Activated naive CD4-positive, alpha-beta T cell treated with anti-CD3 and anti-CD28 coated beads, Interleukin-2, amount 50 U/mL, for 24 hours (primary cell): Measurements from ENCODE around the gene CYP24A1.

Source experiments
- H3K27ac Mint-ChIP-seq: one replicate; pipeline ENCODE4 v1.8.0; 2021; ENCODE audit warnings: mild to moderate bottlenecking, mixed read lengths
- H3K27me3 Mint-ChIP-seq: one replicate; pipeline ENCODE4 v1.8.0; 2021; ENCODE audit warnings: mixed read lengths
- H3K36me3 Mint-ChIP-seq: one replicate; pipeline ENCODE4 v1.8.0; 2021; ENCODE audit warnings: mixed read lengths
- H3K4me1 Mint-ChIP-seq: one replicate; pipeline ENCODE4 v1.8.0; 2021; ENCODE audit warnings: mixed read lengths
- H3K4me3 Mint-ChIP-seq: one replicate; pipeline ENCODE4 v1.8.0; 2021; ENCODE audit warnings: mild to moderate bottlenecking, mixed read lengths
- H3K9me3 Mint-ChIP-seq: one replicate; pipeline ENCODE4 v1.8.0; 2021; ENCODE audit warnings: mixed read lengths

Gene CYP24A1

GRCh38 chr20:54156981-54157835 is 16.6 kb downstream of the CYP24A1 start:
- Mint-ChIP-seq H3K9me3 (no peaks in the 10 kb centered on the region), H3K27me3 (peaks cover 9% of the 10 kb centered on the region), H3K4me3 (no peak overlapping the region), H3K27ac (no peak overlapping the region), H3K4me1 (no peaks in the 10 kb centered on the region), H3K36me3 (no peaks in the 10 kb centered on the region)

- Mint-ChIP-seq H3K4me3 (no peak overlapping the region), H3K36me3 (no peaks in the 10 kb centered on the region), H3K27ac (peak overlapping the region; percentile 14), H3K4me1 (no peaks in the 10 kb centered on the region), H3K27me3 (peaks cover 9% of the 10 kb centered on the region), H3K9me3 (no peaks in the 10 kb centered on the region)
Measured at GRCh38 chr20:54156522-54156921, 17.3 kb downstream of the CYP24A1 start.

- no peak overlapping the region for H3K4me3 Mint-ChIP-seq
- H3K4me1 Mint-ChIP-seq: no peaks in the 10 kb centered on the region
- no peaks in the 10 kb centered on the region for H3K36me3 Mint-ChIP-seq
- no peaks in the 10 kb centered on the region for H3K9me3 Mint-ChIP-seq
- peaks cover 4% of the 10 kb centered on the region for H3K27me3 Mint-ChIP-seq
- no peak overlapping the region for H3K27ac Mint-ChIP-seq
Measured at GRCh38 chr20:54155736-54156317, 18.0 kb downstream of the CYP24A1 start.

GRCh38 chr20:54154439-54154838 is 19.3 kb downstream of the CYP24A1 start:
- Mint-ChIP-seq H3K27ac (no peak overlapping the region), H3K9me3 (no peaks in the 10 kb centered on the region), H3K4me1 (no peaks in the 10 kb centered on the region), H3K4me3 (no peak overlapping the region), H3K27me3 (no peaks in the 10 kb centered on the region), H3K36me3 (no peaks in the 10 kb centered on the region)

- no peaks in the 10 kb centered on the region for H3K4me1 Mint-ChIP-seq
Measured at GRCh38 chr20:54153847-54154246, 19.9 kb downstream of the CYP24A1 start.

GRCh38 chr20:54153041-54153327 is 20.8 kb downstream of the CYP24A1 start:
- Mint-ChIP-seq H3K36me3 (no peaks in the 10 kb centered on the region), H3K27ac (no peak overlapping the region), H3K9me3 (no peaks in the 10 kb centered on the region), H3K27me3 (peaks cover 8% of the 10 kb centered on the region), H3K4me3 (no peak overlapping the region), H3K4me1 (no peaks in the 10 kb centered on the region)

More at GRCh38 chr20:54153847-54154246, 19.9 kb downstream of the CYP24A1 start:
- Mint-ChIP-seq H3K4me3 (no peak overlapping the region), H3K9me3 (no peaks in the 10 kb centered on the region), H3K27ac (no peak overlapping the region), H3K36me3 (no peaks in the 10 kb centered on the region), H3K27me3 (peaks cover 6% of the 10 kb centered on the region)

- Mint-ChIP-seq H3K27me3 (peaks cover 8% of the 10 kb centered on the region), H3K4me1 (no peaks in the 10 kb centered on the region), H3K27ac (no peak overlapping the region), H3K9me3 (no peaks in the 10 kb centered on the region), H3K36me3 (no peaks in the 10 kb centered on the region), H3K4me3 (no peak overlapping the region)
Measured at GRCh38 chr20:54152227-54153040, 21.4 kb downstream of the CYP24A1 start.

- Mint-ChIP-seq H3K27me3 (peaks cover 8% of the 10 kb centered on the region), H3K4me1 (no peaks in the 10 kb centered on the region), H3K27ac (no peak overlapping the region), H3K9me3 (no peaks in the 10 kb centered on the region), H3K36me3 (no peaks in the 10 kb centered on the region), H3K4me3 (no peak overlapping the region)
Measured at GRCh38 chr20:54151511-54152226, 22.1 kb downstream of the CYP24A1 start.

- no peaks in the 10 kb centered on the region for H3K4me1 Mint-ChIP-seq
- no peak overlapping the region for H3K4me3 Mint-ChIP-seq
- H3K9me3 Mint-ChIP-seq: no peaks in the 10 kb centered on the region
- H3K27me3 Mint-ChIP-seq: peaks cover 10% of the 10 kb centered on the region
- no peaks in the 10 kb centered on the region for H3K36me3 Mint-ChIP-seq
- H3K27ac Mint-ChIP-seq: no peak overlapping the region
Measured at GRCh38 chr20:54151075-54151439, 22.7 kb downstream of the CYP24A1 start.

GRCh38 chr20:54149765-54150264 is 24.0 kb downstream of the CYP24A1 start:
- no peaks in the 10 kb centered on the region for H3K4me1 Mint-ChIP-seq
- no peak overlapping the region for H3K27ac Mint-ChIP-seq
- H3K27me3 Mint-ChIP-seq: peaks cover 10% of the 10 kb centered on the region
- H3K36me3 Mint-ChIP-seq: no peaks in the 10 kb centered on the region
- no peak overlapping the region for H3K4me3 Mint-ChIP-seq
- no peaks in the 10 kb centered on the region for H3K9me3 Mint-ChIP-seq

- no peaks in the 10 kb centered on the region for H3K9me3 Mint-ChIP-seq
- H3K36me3 Mint-ChIP-seq: no peaks in the 10 kb centered on the region
- peaks cover 10% of the 10 kb centered on the region for H3K27me3 Mint-ChIP-seq
- H3K27ac Mint-ChIP-seq: no peak overlapping the region
- H3K4me1 Mint-ChIP-seq: no peaks in the 10 kb centered on the region
- H3K4me3 Mint-ChIP-seq: no peak overlapping the region
Measured at GRCh38 chr20:54148947-54149764, 24.6 kb downstream of the CYP24A1 start.

- Mint-ChIP-seq H3K4me3 (no peak overlapping the region), H3K27ac (no peak overlapping the region), H3K27me3 (peaks cover 10% of the 10 kb centered on the region), H3K4me1 (no peaks in the 10 kb centered on the region), H3K9me3 (no peaks in the 10 kb centered on the region), H3K36me3 (no peaks in the 10 kb centered on the region)
Measured at GRCh38 chr20:54146672-54147071, 27.1 kb downstream of the CYP24A1 start.

- Mint-ChIP-seq H3K27ac (no peak overlapping the region), H3K4me1 (no peaks in the 10 kb centered on the region), H3K36me3 (no peaks in the 10 kb centered on the region), H3K9me3 (no peaks in the 10 kb centered on the region), H3K4me3 (no peak overlapping the region), H3K27me3 (peaks cover 15% of the 10 kb centered on the region)
Measured at GRCh38 chr20:54144847-54145414, 28.9 kb downstream of the CYP24A1 start.

- Mint-ChIP-seq H3K4me1 (no peaks in the 10 kb centered on the region), H3K27ac (no peak overlapping the region), H3K27me3 (peaks cover 6% of the 10 kb centered on the region), H3K36me3 (no peaks in the 10 kb centered on the region), H3K9me3 (no peaks in the 10 kb centered on the region), H3K4me3 (no peak overlapping the region)
Measured at GRCh38 chr20:54140927-54141566, 32.7 kb downstream of the CYP24A1 start.
